Measurements from ENCODE around the gene TMEM45A. TPM values are rescaled to one million over a fixed set of nuclear protein-coding genes. Genes with fewer than 3 reads are reported as not detected.

Gene TMEM45A
- polyA plus RNA-seq, 1 of the 3 experiments (the other 2 are of a cell fraction), result 6.4 TPM

GRCh38 chr3:100614941-100615340, 122.5 kb downstream of the TMEM45A start:
- H3K4me2 ChIP-seq, result no peak overlapping the region
- H3K27ac ChIP-seq (ENCODE audit: low read depth in 2 of 2, low read length in 1 of 2), result no peak overlapping the region
- H3K4me1 ChIP-seq (ENCODE audit: control insufficient read depth in 1 of 2, insufficient read depth in 2 of 2, low read depth in 1 of 2, low read length in 1 of 2), result peaks cover 0 to 9% of the 10 kb centered on the region in 2 experiments; a peak in 1 of 4 replicates
- no peaks in the 10 kb centered on the region for H3K79me2 ChIP-seq (ENCODE audit: insufficient read depth)
- H3K27me3 ChIP-seq (ENCODE audit: insufficient read depth), result 0 out of 2 replicates have a peak, but pooled peaks cover under 1% of the 10 kb centered on the region
- DNase-seq, result no peak
- ChIA-PET CTCF (no interaction called here), POLR2A (no interaction called here)
- H3K36me3 ChIP-seq (replicated peaks in 1 of 2; ENCODE audit: control insufficient read depth in 1 of 2, insufficient read depth in 2 of 2, low read length in 1 of 2), result no peaks in the 10 kb centered on the region
- no peaks in the 10 kb centered on the region for H3F3A ChIP-seq (replicated peaks; ENCODE audit: insufficient read depth)
- no peaks in the 10 kb centered on the region for H4K20me1 ChIP-seq (ENCODE audit: insufficient read depth)
- H3K9me2 ChIP-seq, result no peaks in the 10 kb centered on the region
- TF ChIP-seq MAX (IDR thresholded peaks at IDR 0.05; ENCODE audit: low read depth) (no peak), REST (IDR thresholded peaks at IDR 0.05; ENCODE audit: low read depth, low read length) (no peak), JUND (IDR thresholded peaks at IDR 0.05) (no peak), USF1 (IDR thresholded peaks at IDR 0.05; ENCODE audit: borderline replicate concordance, low read depth) (no peak), RFX5 (IDR thresholded peaks at IDR 0.05; ENCODE audit: low read length) (no peak), POLR2AphosphoS5 (IDR thresholded peaks at IDR 0.05; ENCODE audit: low read depth, low read length) (no peak), YY1 (IDR thresholded peaks at IDR 0.05; ENCODE audit: low read depth) (no peak), MXI1 (IDR thresholded peaks at IDR 0.05; ENCODE audit: low read depth, low read length) (no peak), RXRA (IDR thresholded peaks at IDR 0.05; ENCODE audit: borderline replicate concordance, low read depth) (no peak), FOXM1 (IDR thresholded peaks at IDR 0.05; ENCODE audit: low read depth) (no peak), EZH2phosphoT487 (IDR thresholded peaks at IDR 0.05; ENCODE audit: borderline replicate concordance, low read depth) (no peak), MEF2A (IDR thresholded peaks at IDR 0.05; ENCODE audit: borderline replicate concordance, low read depth) (no peak), TAF1 (IDR thresholded peaks at IDR 0.05; ENCODE audit: borderline replicate concordance, low read depth, low read length) (no peak)
- TF ChIP-seq, protein P1, sequence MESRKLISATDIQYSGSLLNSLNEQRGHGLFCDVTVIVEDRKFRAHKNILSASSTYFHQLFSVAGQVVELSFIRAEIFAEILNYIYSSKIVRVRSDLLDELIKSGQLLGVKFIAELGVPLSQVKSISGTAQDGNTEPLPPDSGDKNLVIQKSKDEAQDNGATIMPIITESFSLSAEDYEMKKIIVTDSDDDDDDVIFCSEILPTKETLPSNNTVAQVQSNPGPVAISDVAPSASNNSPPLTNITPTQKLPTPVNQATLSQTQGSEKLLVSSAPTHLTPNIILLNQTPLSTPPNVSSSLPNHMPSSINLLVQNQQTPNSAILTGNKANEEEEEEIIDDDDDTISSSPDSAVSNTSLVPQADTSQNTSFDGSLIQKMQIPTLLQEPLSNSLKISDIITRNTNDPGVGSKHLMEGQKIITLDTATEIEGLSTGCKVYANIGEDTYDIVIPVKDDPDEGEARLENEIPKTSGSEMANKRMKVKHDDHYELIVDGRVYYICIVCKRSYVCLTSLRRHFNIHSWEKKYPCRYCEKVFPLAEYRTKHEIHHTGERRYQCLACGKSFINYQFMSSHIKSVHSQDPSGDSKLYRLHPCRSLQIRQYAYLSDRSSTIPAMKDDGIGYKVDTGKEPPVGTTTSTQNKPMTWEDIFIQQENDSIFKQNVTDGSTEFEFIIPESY (IDR thresholded peaks at IDR 0.05; ENCODE audit: borderline replicate concordance, low read depth), result no peak
- no peak overlapping the region for H2AFZ ChIP-seq (ENCODE audit: low read depth)
- H3K9ac ChIP-seq, result no peak overlapping the region
- no peaks in the 10 kb centered on the region for H3K9me3 ChIP-seq
- no peak overlapping the region for H3K4me3 ChIP-seq (ENCODE audit: low read depth in 2 of 2, low read length in 1 of 2)
